ENCODE data around the gene LDLRAP1. TPM values are rescaled to one million over a fixed set of nuclear protein-coding genes. Genes with fewer than 3 reads are reported as not detected.

Gene LDLRAP1
- total and polyA plus RNA-seq, 3 donors from 2014 or later: 11.7 to 19.8 (median 16.6) TPM

GRCh38 chr1:25519624-25520023 lies 23.8 kb upstream of the LDLRAP1 start:
- no peak overlapping the region for H3K27ac ChIP-seq
- no peak overlapping the region for H3K4me3 ChIP-seq
- 88 to 93% methylated on average over 5 of the region's 5 CpGs for WGBS, 2 donors
- intact Hi-C loops (cut with DNase I; ENCODE audit: low total_unique reads): loop anchor here (10.0 kb wide), 1 partner anchor 265 kb away; no protein-coding TSS in a partner anchor
- DNase-seq: no peak
- TF ChIP-seq CTCF (IDR thresholded peaks at IDR 0.05) (no peak), POLR2A (IDR thresholded peaks at IDR 0.05) (no peak)
- H3K4me1 ChIP-seq: no peaks in the 10 kb centered on the region
- H3K36me3 ChIP-seq (ENCODE audit: low read depth, missing control alignments): no peaks in the 10 kb centered on the region
- H3K9me3 ChIP-seq: no peaks in the 10 kb centered on the region
- no peaks in the 10 kb centered on the region for H3K27me3 ChIP-seq

GRCh38 chr1:25520446-25521061 lies 22.9 kb upstream of the LDLRAP1 start:
- no peak overlapping the region for H3K27ac ChIP-seq
- intact Hi-C loops (cut with DNase I; ENCODE audit: low total_unique reads): loop anchor here (10.0 kb wide), 1 partner anchor 264 kb away; no protein-coding TSS in a partner anchor
- no peak for TF ChIP-seq POLR2A (IDR thresholded peaks at IDR 0.05)
- peak; percentile 85 to 92 (median 86) for TF ChIP-seq CTCF (IDR thresholded peaks at IDR 0.05)
- peak; percentile 84 for DNase-seq
- H3K9me3 ChIP-seq: no peaks in the 10 kb centered on the region
- WGBS, 2 donors: 34 to 37% methylated on average over 4 of the region's 4 CpGs
- H3K27me3 ChIP-seq: no peaks in the 10 kb centered on the region
- no peaks in the 10 kb centered on the region for H3K4me1 ChIP-seq
- H3K4me3 ChIP-seq: no peak overlapping the region
- no peaks in the 10 kb centered on the region for H3K36me3 ChIP-seq (ENCODE audit: low read depth, missing control alignments)

GRCh38 chr1:25522031-25522655 lies 21.3 kb upstream of the LDLRAP1 start:
- no peak for TF ChIP-seq CTCF (IDR thresholded peaks at IDR 0.05)
- no peak for TF ChIP-seq POLR2A (IDR thresholded peaks at IDR 0.05)
- no peak for DNase-seq
- H3K36me3 ChIP-seq (ENCODE audit: low read depth, missing control alignments): no peaks in the 10 kb centered on the region
- H3K9me3 ChIP-seq: no peaks in the 10 kb centered on the region
- WGBS, 2 donors: 79 to 87% methylated on average over 3 to 5 of the region's 5 CpGs
- H3K4me3 ChIP-seq: no peak overlapping the region
- no peaks in the 10 kb centered on the region for H3K27me3 ChIP-seq
- H3K27ac ChIP-seq: no peak overlapping the region
- intact Hi-C loops (cut with DNase I; ENCODE audit: low total_unique reads): loop anchor here (10.0 kb wide), 1 partner anchor 263 kb away; no protein-coding TSS in a partner anchor
- no peaks in the 10 kb centered on the region for H3K4me1 ChIP-seq

GRCh38 chr1:25523542-25523941 lies 19.9 kb upstream of the LDLRAP1 start:
- Histone ChIP-seq H3K9me3 (no peaks in the 10 kb centered on the region), H3K36me3 (ENCODE audit: low read depth, missing control alignments) (no peaks in the 10 kb centered on the region), H3K27me3 (no peaks in the 10 kb centered on the region), H3K4me3 (no peak overlapping the region), H3K4me1 (no peaks in the 10 kb centered on the region), H3K27ac (no peak overlapping the region)
- TF ChIP-seq POLR2A (IDR thresholded peaks at IDR 0.05) (no peak), CTCF (IDR thresholded peaks at IDR 0.05) (peak in 1 of 3 experiments; percentile 8)
- WGBS, 2 donors: 85 to 88% methylated on average over 10 of the region's 10 CpGs
- intact Hi-C loops (cut with DNase I; ENCODE audit: low total_unique reads): loop anchor here (10.0 kb wide), 1 partner anchor 261 kb away; no protein-coding TSS in a partner anchor
- DNase-seq: no peak
